Pancreas (tissue), 10 donors: ENCODE measurements around the gene NFIX. TPM values are rescaled to one million over a fixed set of nuclear protein-coding genes. Genes with fewer than 3 reads are reported as not detected.
"Not testable (repeated sequence)": the region's sequence is repeated elsewhere in the genome, so short reads cannot be mapped to it uniquely, and the experiment has no call there.

Source experiments
- ATAC-seq, 4 donors: fragments of 200-7000 bp; cut with Tn5 transposase; one replicate each; pipeline versions ENCODE4 v1.8.0 to v1.9.1; 2020; ENCODE audit warnings: mild to moderate bottlenecking in 4 of 4, moderate library complexity in 4 of 4
- DNase-seq, 6 donors: peaks; one replicate each; pipeline ENCODE4 v3.0.0-alpha.2; 2020
- FAIRE-seq: peaks from 2 replicates; lab custom pipeline; 2012; peaks lifted over from hg19 to GRCh38; lab: Jason Lieb, UNC
- H3K27ac ChIP-seq, 4 donors: fragments of 200-600 bp; sonication (generic); 1 replicate in 3 of 4; 2 replicates in 1 of 4; pipeline versions ENCODE4 v1.5.0 to v1.8.0; 2020
- H3K27me3 ChIP-seq, 4 donors: fragments of 200-600 bp; one replicate each; pipeline ENCODE4 v1.8.0; 2021
- H3K36me3 ChIP-seq, 3 donors: fragments of 200-600 bp; sonication (generic) in 1 of 3; one replicate each; pipeline versions ENCODE4 v1.5.0 to v1.8.0; 2020 to 2021
- H3K4me1 ChIP-seq, 3 donors: fragments of 200-600 bp; one replicate each; pipeline ENCODE4 v1.8.0; 2021
- H3K4me3 ChIP-seq, 4 donors: fragments of 200-600 bp; sonication (generic) in 2 of 4; one replicate each; pipeline versions ENCODE4 v1.5.0 to v1.8.0; 2020 to 2021
- H3K9me3 ChIP-seq, 4 donors: fragments of 200-600 bp; one replicate each; pipeline ENCODE4 v1.8.0; 2021
- CTCF ChIP-seq, 4 donors: fragments of 200-600 bp; sonication (generic) in 3 of 4; IDR thresholded peaks; one replicate each; pipeline versions ENCODE4 v1.5.0 to v1.8.0; 2021; ENCODE audit warnings: antibody characterized with exemption in 4 of 4
- WGBS, 2 donors: extraction: QIAGEN DNeasy Blood & Tissue Kit; methylation state at CpG; one replicate each; pipeline ENCODE4 v1.1.7; 2013; 5-methylcytosine and 5-hydroxymethylcytosine counted together
- intact Hi-C, 3 donors: fragments of 100-400 bp; cut with DNase I; formaldehyde crosslinking; loops; one replicate each; pipeline versions ENCODE4 v1.11.1 to v1.14.2; 2022
- polyA plus RNA-seq, 2 donors: library from polyadenylated mRNA; stranded (reverse); fragments of 200-250 nt; gene quantifications; one replicate each; pipeline ENCODE4 v1.2.3, GENCODE V29; 2013
- total RNA-seq, 6 donors: library from RNA; stranded (reverse); fragmentation: NEBNext Ultra II Directional in 4 of 6; extraction: Animal tissue kit (Norgen Biotek cat#: 25700) in 4 of 6; gene quantifications; one replicate each; pipeline versions ENCODE4 v1.2.1 to v1.2.4, GENCODE V29; 2021 to 2023
- donor health status: healthy with polysubstance abuse.
- donor health status: DM: no; HTN: no; CAD: no; lungs with moderate emphysema.
- donor health status: DM: no; HTN: no; CAD: no.
- donor health status: control.
- donor health status: control.
- donor health status: Bipolar disorder and iron deficiency.
- donor health status: DM: yes; HTN: yes; CAD: no.
- donor health status: DM: no; HTN: no; CAD: no.
- donor health status: DM: no; HTN: no; CAD: no.
- donor health status: DM: yes; HTN: yes; CAD: no.

Gene NFIX
- total and polyA plus RNA-seq, 8 donors, result 8.3 to 45.1 (median 32.7) TPM

- Histone ChIP-seq H3K9me3 (no peaks in the 10 kb centered on the region), H3K4me1 (peaks cover under 1 to 9% (median 7%) of the 10 kb centered on the region in 3 donors), H3K4me3 (no peak overlapping the region), H3K27ac (no peak overlapping the region), H3K36me3 (peaks cover 0 to 47% (median 29%) of the 10 kb centered on the region in 3 donors), H3K27me3 (no peaks in the 10 kb centered on the region)
- FAIRE-seq (no peak), ATAC-seq (no peak), DNase-seq (no peak)
- TF ChIP-seq CTCF (IDR thresholded peaks at IDR 0.05), result no peak
- 69 to 75% methylated on average over 12 of the region's 12 CpGs for WGBS, 2 donors
- intact Hi-C loops, result no loop called here
Measured at GRCh38 chr19:12952488-12953137, 42.7 kb upstream of the NFIX start.

GRCh38 chr19:12953138-12953798 is 42.0 kb upstream of the NFIX start:
- H3K27me3 ChIP-seq, result no peaks in the 10 kb centered on the region
- H3K9me3 ChIP-seq, result no peaks in the 10 kb centered on the region
- no peak for DNase-seq
- H3K36me3 ChIP-seq, result peaks cover 0 to 41% (median 28%) of the 10 kb centered on the region in 3 donors
- H3K4me1 ChIP-seq, result peaks cover 0 to 8% (median 7%) of the 10 kb centered on the region in 3 donors
- H3K27ac ChIP-seq, result no peak overlapping the region
- intact Hi-C loops, result no loop called here
- no peak for TF ChIP-seq CTCF (IDR thresholded peaks at IDR 0.05)
- ATAC-seq, result no peak
- no peak for FAIRE-seq
- H3K4me3 ChIP-seq, result no peak overlapping the region
- 56 to 59% methylated on average over 11 of the region's 11 CpGs for WGBS, 2 donors

GRCh38 chr19:12953799-12954611 is 41.3 kb upstream of the NFIX start:
- intact Hi-C loops, result no loop called here
- ATAC-seq (no peak), DNase-seq (no peak), FAIRE-seq (no peak)
- peaks cover 0 to 8% (median 7%) of the 10 kb centered on the region in 3 donors for H3K4me1 ChIP-seq
- H3K36me3 ChIP-seq, result peaks cover 0 to 33% (median 21%) of the 10 kb centered on the region in 3 donors
- H3K27ac ChIP-seq, result no peak overlapping the region
- 59 to 60% methylated on average over 12 of the region's 12 CpGs for WGBS, 2 donors
- TF ChIP-seq CTCF (IDR thresholded peaks at IDR 0.05), result no peak
- H3K27me3 ChIP-seq, result no peaks in the 10 kb centered on the region
- no peak overlapping the region for H3K4me3 ChIP-seq
- H3K9me3 ChIP-seq, result no peaks in the 10 kb centered on the region

- Histone ChIP-seq H3K4me3 (no peak overlapping the region), H3K4me1 (peaks cover 0 to 8% (median 7%) of the 10 kb centered on the region in 3 donors), H3K27me3 (no peaks in the 10 kb centered on the region), H3K36me3 (peaks cover 0 to 27% (median 15%) of the 10 kb centered on the region in 3 donors), H3K9me3 (no peaks in the 10 kb centered on the region), H3K27ac (no peak overlapping the region)
- WGBS, 2 donors, result 36 to 46% methylated on average over 1 of the region's 1 CpG
- no peak for TF ChIP-seq CTCF (IDR thresholded peaks at IDR 0.05)
- ATAC-seq, result no peak
- FAIRE-seq, result no peak
- DNase-seq, result no peak
- intact Hi-C loops, result no loop called here
Measured at GRCh38 chr19:12954612-12954962, 40.7 kb upstream of the NFIX start.

- intact Hi-C loops, DNase-seq, H3K27me3 ChIP-seq, ATAC-seq, H3K4me1 ChIP-seq, FAIRE-seq, H3K9me3 ChIP-seq, H3K27ac ChIP-seq: not testable (repeated sequence)
- Histone ChIP-seq H3K4me3 (peak overlapping the region in 1 of 4 donors; percentile 96), H3K36me3 (peaks cover 0 to 17% (median 9%) of the 10 kb centered on the region in 3 donors)
- WGBS, 2 donors, result 84 to 87% methylated on average over 9 of the region's 9 CpGs
Measured at GRCh38 chr19:12955575-12955974, 39.7 kb upstream of the NFIX start.
